ENCODE measurements around the gene CAMKMT.

- TF ChIP-seq CTCF (IDR thresholded peaks at IDR 0.05; ENCODE audit: insufficient read depth, low read length, poor library complexity, severe bottlenecking) (no peak), EZH2phosphoT487 (conservative IDR thresholded peaks at IDR 0.05; ENCODE audit: low read length) (no peak)
Measured at GRCh38 chr2:44706681-44707553, 345.2 kb downstream of the CAMKMT start.
